Measurements from ENCODE around the gene CLIP4.

CLIP4 gene

GRCh38 chr2:29192526-29192925 is 77.3 kb downstream of the CLIP4 start:
- Histone ChIP-seq H3K4me3 (ENCODE audit: low read depth, low read length) (no peak overlapping the region), H3K27ac (ENCODE audit: low read depth, low read length) (no peak overlapping the region), H3K4me1 (ENCODE audit: control insufficient read depth, insufficient read depth, low read length) (no peaks in the 10 kb centered on the region), H3K9me3 (ENCODE audit: control insufficient read depth, insufficient read depth, low read depth, low read length) (no peaks in the 10 kb centered on the region), H3K36me3 (ENCODE audit: control insufficient read depth, insufficient read depth, low read length) (no peaks in the 10 kb centered on the region), H3K9ac (ENCODE audit: low read length) (no peak overlapping the region), H3K27me3 (ENCODE audit: control insufficient read depth, insufficient read depth, low read length) (no peaks in the 10 kb centered on the region)

- Histone ChIP-seq H3K9ac (ENCODE audit: low read length) (no peak overlapping the region), H3K36me3 (ENCODE audit: control insufficient read depth, insufficient read depth, low read length) (no peaks in the 10 kb centered on the region), H3K27ac (ENCODE audit: low read depth, low read length) (no peak overlapping the region), H3K4me1 (ENCODE audit: control insufficient read depth, insufficient read depth, low read length) (no peaks in the 10 kb centered on the region), H3K4me3 (ENCODE audit: low read depth, low read length) (no peak overlapping the region), H3K27me3 (ENCODE audit: control insufficient read depth, insufficient read depth, low read length) (no peaks in the 10 kb centered on the region), H3K9me3 (ENCODE audit: control insufficient read depth, insufficient read depth, low read depth, low read length) (no peaks in the 10 kb centered on the region)
Observed at GRCh38 chr2:29193111-29193510, 77.9 kb downstream of the CLIP4 start.

- H3K27me3 ChIP-seq (ENCODE audit: control insufficient read depth, insufficient read depth, low read length): no peaks in the 10 kb centered on the region
- H3K27ac ChIP-seq (ENCODE audit: low read depth, low read length): no peak overlapping the region
- H3K9me3 ChIP-seq (ENCODE audit: control insufficient read depth, insufficient read depth, low read depth, low read length): no peaks in the 10 kb centered on the region
- H3K36me3 ChIP-seq (ENCODE audit: control insufficient read depth, insufficient read depth, low read length): no peaks in the 10 kb centered on the region
- no peaks in the 10 kb centered on the region for H3K4me1 ChIP-seq (ENCODE audit: control insufficient read depth, insufficient read depth, low read length)
- no peak overlapping the region for H3K4me3 ChIP-seq (ENCODE audit: low read depth, low read length)
- no peak overlapping the region for H3K9ac ChIP-seq (ENCODE audit: low read length)
Observed at GRCh38 chr2:29193681-29194080, 78.5 kb downstream of the CLIP4 start.

GRCh38 chr2:29195796-29196195 is 80.6 kb downstream of the CLIP4 start:
- no peak overlapping the region for H3K27ac ChIP-seq (ENCODE audit: low read depth, low read length)
- no peaks in the 10 kb centered on the region for H3K9me3 ChIP-seq (ENCODE audit: control insufficient read depth, insufficient read depth, low read depth, low read length)
- H3K36me3 ChIP-seq (ENCODE audit: control insufficient read depth, insufficient read depth, low read length): no peaks in the 10 kb centered on the region
- no peak overlapping the region for H3K9ac ChIP-seq (ENCODE audit: low read length)
- H3K4me1 ChIP-seq (ENCODE audit: control insufficient read depth, insufficient read depth, low read length): no peaks in the 10 kb centered on the region
- no peaks in the 10 kb centered on the region for H3K27me3 ChIP-seq (ENCODE audit: control insufficient read depth, insufficient read depth, low read length)
- H3K4me3 ChIP-seq (ENCODE audit: low read depth, low read length): no peak overlapping the region

GRCh38 chr2:29196792-29197788 is 81.9 kb downstream of the CLIP4 start:
- no peak overlapping the region for H3K27ac ChIP-seq (ENCODE audit: low read depth, low read length)

GRCh38 chr2:29201979-29202378 is 86.8 kb downstream of the CLIP4 start:
- Histone ChIP-seq H3K4me1 (ENCODE audit: control insufficient read depth, insufficient read depth, low read length) (peaks cover 13% of the 10 kb centered on the region), H3K9ac (ENCODE audit: low read length) (no peak overlapping the region), H3K27me3 (ENCODE audit: control insufficient read depth, insufficient read depth, low read length) (peaks cover 10% of the 10 kb centered on the region; the same call in 1 of the 2 replicates), H3K4me3 (ENCODE audit: low read depth, low read length) (no peak overlapping the region), H3K36me3 (ENCODE audit: control insufficient read depth, insufficient read depth, low read length) (no peaks in the 10 kb centered on the region), H3K27ac (ENCODE audit: low read depth, low read length) (no peak overlapping the region), H3K9me3 (ENCODE audit: control insufficient read depth, insufficient read depth, low read depth, low read length) (no peaks in the 10 kb centered on the region)

More at GRCh38 chr2:29196792-29197788, 81.9 kb downstream of the CLIP4 start:
- Histone ChIP-seq H3K27me3 (ENCODE audit: control insufficient read depth, insufficient read depth, low read length) (no peaks in the 10 kb centered on the region), H3K36me3 (ENCODE audit: control insufficient read depth, insufficient read depth, low read length) (no peaks in the 10 kb centered on the region), H3K9ac (ENCODE audit: low read length) (no peak overlapping the region), H3K4me3 (ENCODE audit: low read depth, low read length) (no peak overlapping the region), H3K9me3 (ENCODE audit: control insufficient read depth, insufficient read depth, low read depth, low read length) (no peaks in the 10 kb centered on the region), H3K4me1 (ENCODE audit: control insufficient read depth, insufficient read depth, low read length) (peaks cover 4% of the 10 kb centered on the region)

- Histone ChIP-seq H3K9me3 (ENCODE audit: control insufficient read depth, insufficient read depth, low read depth, low read length) (no peaks in the 10 kb centered on the region), H3K4me1 (ENCODE audit: control insufficient read depth, insufficient read depth, low read length) (peaks cover 13% of the 10 kb centered on the region), H3K36me3 (ENCODE audit: control insufficient read depth, insufficient read depth, low read length) (no peaks in the 10 kb centered on the region), H3K4me3 (ENCODE audit: low read depth, low read length) (no peak overlapping the region), H3K27me3 (ENCODE audit: control insufficient read depth, insufficient read depth, low read length) (peaks cover 10% of the 10 kb centered on the region; the same call in 1 of the 2 replicates), H3K9ac (ENCODE audit: low read length) (no peak overlapping the region), H3K27ac (ENCODE audit: low read depth, low read length) (no peak overlapping the region)
Observed at GRCh38 chr2:29202819-29203495, 87.7 kb downstream of the CLIP4 start.

GRCh38 chr2:29206941-29207340 is 91.7 kb downstream of the CLIP4 start:
- H3K4me3 ChIP-seq (ENCODE audit: low read depth, low read length): no peak overlapping the region
- H3K4me1 ChIP-seq (ENCODE audit: control insufficient read depth, insufficient read depth, low read length): peaks cover 9% of the 10 kb centered on the region; the same call in 1 of the 2 replicates
- no peaks in the 10 kb centered on the region for H3K36me3 ChIP-seq (ENCODE audit: control insufficient read depth, insufficient read depth, low read length)
- H3K9ac ChIP-seq (ENCODE audit: low read length): no peak overlapping the region
- H3K27me3 ChIP-seq (ENCODE audit: control insufficient read depth, insufficient read depth, low read length): peaks cover 10% of the 10 kb centered on the region; the same call in 1 of the 2 replicates
- no peaks in the 10 kb centered on the region for H3K9me3 ChIP-seq (ENCODE audit: control insufficient read depth, insufficient read depth, low read depth, low read length)
- no peak overlapping the region for H3K27ac ChIP-seq (ENCODE audit: low read depth, low read length)

- Histone ChIP-seq H3K27me3 (ENCODE audit: control insufficient read depth, insufficient read depth, low read length) (peaks cover 10% of the 10 kb centered on the region; the same call in 1 of the 2 replicates), H3K9me3 (ENCODE audit: control insufficient read depth, insufficient read depth, low read depth, low read length) (no peaks in the 10 kb centered on the region), H3K4me1 (ENCODE audit: control insufficient read depth, insufficient read depth, low read length) (0 out of 2 replicates have a peak, but pooled peaks cover 4% of the 10 kb centered on the region), H3K4me3 (ENCODE audit: low read depth, low read length) (no peak overlapping the region), H3K9ac (ENCODE audit: low read length) (no peak overlapping the region), H3K27ac (ENCODE audit: low read depth, low read length) (no peak overlapping the region), H3K36me3 (ENCODE audit: control insufficient read depth, insufficient read depth, low read length) (no peaks in the 10 kb centered on the region)
Observed at GRCh38 chr2:29207352-29208148, 92.3 kb downstream of the CLIP4 start.

- no peaks in the 10 kb centered on the region for H3K36me3 ChIP-seq (ENCODE audit: control insufficient read depth, insufficient read depth, low read length)
- H3K4me1 ChIP-seq (ENCODE audit: control insufficient read depth, insufficient read depth, low read length): peaks cover 3% of the 10 kb centered on the region; the same call in 1 of the 2 replicates
- no peak overlapping the region for H3K4me3 ChIP-seq (ENCODE audit: low read depth, low read length)
- H3K27ac ChIP-seq (ENCODE audit: low read depth, low read length): no peak overlapping the region
- H3K9me3 ChIP-seq (ENCODE audit: control insufficient read depth, insufficient read depth, low read depth, low read length): no peaks in the 10 kb centered on the region
- H3K27me3 ChIP-seq (ENCODE audit: control insufficient read depth, insufficient read depth, low read length): peaks cover 10% of the 10 kb centered on the region; the same call in 1 of the 2 replicates
- no peak overlapping the region for H3K9ac ChIP-seq (ENCODE audit: low read length)
Observed at GRCh38 chr2:29209551-29209950, 94.3 kb downstream of the CLIP4 start.
